SK-N-SH (cell line): ENCODE measurements around the gene SPECC1L. TPM values are rescaled to one million over a fixed set of nuclear protein-coding genes. Genes with fewer than 3 reads are reported as not detected.

Experiments used
- CTCF ChIA-PET: fragments of 300-600, 350-600 bp; formaldehyde crosslinking; extraction: SDS; loops from one replicate; lab custom pipeline; 2021; lab: Yijun Ruan, JAX
- POLR2A ChIA-PET: fragments of 350-600 bp; sonication (Branson Sonifier 250); formaldehyde crosslinking; extraction: SDS; loops from one replicate; lab custom pipeline; 2020; ENCODE audit warnings: antibody characterized with exemption, inconsistent platforms; lab: Yijun Ruan, JAX
- DNase-seq: peaks from one replicate; pipeline ENCODE4 v3.0.0; 2012
- H2AFZ ChIP-seq: fragments of 200-600 bp; sonication (generic); 2 replicates; pipeline ENCODE4 v1.8.1; 2016; ENCODE audit warnings: antibody characterized with exemption, mild to moderate bottlenecking, low read depth
- H3F3A ChIP-seq: fragments of 200-600 bp; sonication (generic); replicated peaks from 2 replicates; pipeline ENCODE3; 2016; ENCODE audit warnings: antibody characterized with exemption, mild to moderate bottlenecking; ENCODE audit not compliant: insufficient read depth
- H3K27ac ChIP-seq, 2 experiments: fragments of 200-500 bp in 1 of 2; fragments of 200-600 bp in 1 of 2; sonication (Bioruptor generic) in 1 of 2; sonication (generic), shearing (Covaris generic) in 1 of 2; 2 replicates each; pipeline versions ENCODE4 v1.5.1 to v1.6.1; 2014 to 2016; ENCODE audit warnings: low read depth in 2 of 2, inconsistent platforms in 1 of 2, low read length in 1 of 2, mild to moderate bottlenecking in 1 of 2, mixed read lengths in 1 of 2
- H3K27me3 ChIP-seq: fragments of 200-600 bp; sonication (generic), shearing (Covaris generic); 2 replicates; pipeline ENCODE4 v1.6.1; 2016; ENCODE audit warnings: mixed run types; ENCODE audit not compliant: insufficient read depth
- H3K36me3 ChIP-seq, 2 experiments: fragments of 200-500 bp in 1 of 2; fragments of 200-600 bp in 1 of 2; sonication (Bioruptor generic) in 1 of 2; sonication (generic) in 1 of 2; replicated peaks in 1 of 2; 2 replicates each; pipeline versions ENCODE3 to v1.5.1; 2014 to 2016; ENCODE audit warnings: low read length in 1 of 2, mild to moderate bottlenecking in 1 of 2; ENCODE audit not compliant: insufficient read depth in 2 of 2, control insufficient read depth in 1 of 2
- H3K4me1 ChIP-seq, 2 experiments: fragments of 200-500 bp in 1 of 2; fragments of 200-600 bp in 1 of 2; sonication (Bioruptor generic) in 1 of 2; sonication (generic), shearing (Covaris generic) in 1 of 2; 2 replicates each; pipeline versions ENCODE4 v1.5.1 to v1.6.1; 2014 to 2016; ENCODE audit warnings: low read depth in 1 of 2, low read length in 1 of 2, mixed run types in 1 of 2; ENCODE audit not compliant: insufficient read depth in 2 of 2, control insufficient read depth in 1 of 2
- H3K4me2 ChIP-seq: fragments of 200-600 bp; sonication (generic), shearing (Covaris generic); 2 replicates; pipeline ENCODE4 v1.6.1; 2017; ENCODE audit warnings: mixed run types
- H3K4me3 ChIP-seq, 2 experiments: fragments of 200-500 bp in 1 of 2; fragments of 200-600 bp in 1 of 2; sonication (Bioruptor generic) in 1 of 2; sonication (generic), shearing (Covaris generic) in 1 of 2; 2 replicates each; pipeline versions ENCODE4 v1.5.1 to v1.8.1; 2014 to 2016; ENCODE audit warnings: low read depth in 2 of 2, inconsistent platforms in 1 of 2, low read length in 1 of 2, mild to moderate bottlenecking in 1 of 2, mixed read lengths in 1 of 2, moderate library complexity in 1 of 2
- H3K79me2 ChIP-seq: fragments of 200-600 bp; sonication (generic); 2 replicates; pipeline ENCODE4 v1.8.1; 2017; ENCODE audit warnings: mild to moderate bottlenecking; ENCODE audit not compliant: insufficient read depth
- H3K9ac ChIP-seq: fragments of 200-600 bp; sonication (generic); 2 replicates; pipeline ENCODE4 v1.6.1; 2017; ENCODE audit warnings: mixed run types
- H3K9me2 ChIP-seq: fragments of 200-600 bp; sonication (generic); 2 replicates; pipeline ENCODE4 v1.6.1; 2017; ENCODE audit warnings: mixed run types
- H3K9me3 ChIP-seq: fragments of 200-600 bp; sonication (generic); 2 replicates; pipeline ENCODE4 v1.6.1; 2017; ENCODE audit warnings: mixed run types, mild to moderate bottlenecking, moderate library complexity
- H4K20me1 ChIP-seq: fragments of 200-600 bp; sonication (generic); 2 replicates; pipeline ENCODE4 v1.6.1; 2017; ENCODE audit warnings: mild to moderate bottlenecking, mixed run types; ENCODE audit not compliant: insufficient read depth
- CTCF ChIP-seq: fragments of 200-600 bp; sonication (generic); IDR thresholded peaks from 2 replicates; pipeline ENCODE4 v1.6.1; 2017; ENCODE audit warnings: antibody characterized with exemption, mild to moderate bottlenecking, moderate library complexity
- FOXM1 ChIP-seq: IDR thresholded peaks from 2 replicates; pipeline ENCODE4 v1.4.0; 2012; ENCODE audit warnings: low read depth, mild to moderate bottlenecking
- MEF2A ChIP-seq: IDR thresholded peaks from 2 replicates; pipeline ENCODE4 v1.4.0; 2012; ENCODE audit warnings: low read depth, borderline replicate concordance
- NFIC ChIP-seq: IDR thresholded peaks from 2 replicates; pipeline ENCODE4 v1.4.0; 2012; ENCODE audit warnings: borderline replicate concordance
- RAD21 ChIP-seq: IDR thresholded peaks from 2 replicates; pipeline ENCODE4 v1.6.1; 2012; ENCODE audit warnings: mild to moderate bottlenecking, low read length
- RFX5 ChIP-seq: IDR thresholded peaks from 2 replicates; pipeline ENCODE4 v1.6.1; 2012; ENCODE audit warnings: mild to moderate bottlenecking, improper control_type of control experiment, low read length
- RXRA ChIP-seq: IDR thresholded peaks from 2 replicates; pipeline ENCODE4 v1.4.0; 2012; ENCODE audit warnings: low read depth, mild to moderate bottlenecking, borderline replicate concordance
- WGBS: methylation state at CpG from one replicate; pipeline ENCODE4 v1.1.6; 2017; ENCODE audit warnings: low lambda C conversion rate; 5-methylcytosine and 5-hydroxymethylcytosine counted together
- polyA plus RNA-seq, 3 experiments: library from polyadenylated mRNA; depleted of rRNA; stranded (reverse); fragments of >200 nt; gene quantifications; 2 replicates each; pipeline ENCODE4 v1.2.3, GENCODE V29; 2012
- TF ChIP-seq, protein P1 (sequence below): IDR thresholded peaks from 2 replicates; pipeline ENCODE4; 2012
- TF ChIP-seq, protein P2 (sequence below): fragments of 150-350 bp; IDR thresholded peaks from 2 replicates; pipeline ENCODE4 v1.6.1; 2016; ENCODE audit warnings: mild to moderate bottlenecking, low read depth, low read length

Gene SPECC1L
- polyA plus RNA-seq, 1 of the 3 experiments (the other 2 are of a cell fraction): 22.9 TPM

GRCh38 chr22:24429411-24430365 is 159.1 kb downstream of the SPECC1L start:
- peak overlapping the region in 1 of 2 experiments; percentile 89; a peak in 1 of 4 replicates for H3K27ac ChIP-seq
- CTCF ChIA-PET: interaction anchor here (1.1 to 2.4 kb wide), 9 partner anchors 9 to 182 kb away, joined by 3 to 11 read pairs (median 4); no protein-coding TSS in a partner anchor
- H3K4me2 ChIP-seq: no peak overlapping the region
- POLR2A ChIA-PET: interaction anchor here (1.2 to 2.1 kb wide), 2 partner anchors 10 to 21 kb away, joined by 3 to 5 read pairs; no protein-coding TSS in a partner anchor
- no peaks in the 10 kb centered on the region for H3K9me2 ChIP-seq
- no peaks in the 10 kb centered on the region for H3F3A ChIP-seq
- H3K4me3 ChIP-seq: no peak overlapping the region
- no peaks in the 10 kb centered on the region for H3K9me3 ChIP-seq
- peak; percentile 68 for DNase-seq
- no peaks in the 10 kb centered on the region for H3K27me3 ChIP-seq
- H3K79me2 ChIP-seq: no peaks in the 10 kb centered on the region
- no peak overlapping the region for H2AFZ ChIP-seq
- no peak overlapping the region for H3K9ac ChIP-seq
- peaks cover 17 to 97% of the 10 kb centered on the region in 2 experiments; a peak in 3 of 4 replicates for H3K4me1 ChIP-seq
- peak; percentile 21; the same call in 1 of the 2 replicates for TF ChIP-seq RAD21
- no peak for TF ChIP-seq MEF2A
- no peak for TF ChIP-seq RXRA
- TF ChIP-seq RFX5: peak; percentile 98
- TF ChIP-seq, all 33 proteins: peak for 2
- WGBS: 82% methylated on average over 18 of the region's 22 CpGs
- H3K36me3 ChIP-seq: no peaks in the 10 kb centered on the region
- H4K20me1 ChIP-seq: no peaks in the 10 kb centered on the region

DNA sequence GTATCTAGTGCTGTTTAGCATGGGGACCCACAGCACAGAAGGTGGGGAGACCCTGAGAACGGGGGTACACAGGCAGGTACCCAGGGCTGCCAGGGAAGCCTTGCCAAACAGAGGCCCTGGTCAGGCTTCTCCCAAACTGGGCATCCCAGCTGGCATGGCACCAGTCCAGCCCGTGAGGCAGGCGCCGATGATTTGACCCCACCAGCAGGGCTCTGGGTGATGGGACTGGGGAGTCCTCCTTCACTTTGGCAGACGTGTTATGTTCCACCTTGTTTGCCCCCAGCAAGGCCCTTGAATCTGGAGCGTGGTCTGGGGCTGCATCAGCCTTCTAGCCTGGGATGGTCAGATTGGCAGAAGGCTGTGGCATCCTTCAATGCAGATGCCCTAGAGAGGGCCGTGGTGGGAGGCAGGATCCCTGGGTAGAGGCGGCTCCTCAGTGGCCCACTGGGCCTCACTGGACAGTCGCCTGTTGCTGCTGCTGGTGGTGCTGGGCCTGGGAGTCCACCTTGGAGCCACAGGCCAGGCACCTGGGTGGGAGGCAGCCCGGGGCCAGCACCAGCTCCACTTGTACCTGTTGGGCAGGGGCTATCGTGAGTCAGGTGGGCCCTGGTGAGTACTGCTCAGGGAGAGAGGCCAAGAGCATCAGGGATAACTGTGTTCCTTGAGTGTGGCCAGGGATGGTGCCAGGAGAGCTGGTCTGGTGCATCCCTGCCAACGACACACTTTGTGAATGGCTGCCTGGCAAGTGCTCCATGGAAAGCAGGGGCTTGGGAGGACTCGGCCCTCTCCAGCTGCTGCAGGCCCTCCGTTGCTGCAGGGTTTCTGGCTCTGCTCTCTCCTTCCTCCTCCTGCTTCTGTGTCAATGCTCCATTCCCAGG is 160.0 kb downstream of the SPECC1L start:
- DNase-seq: no peak
- H3K36me3 ChIP-seq: no peaks in the 10 kb centered on the region
- H3F3A ChIP-seq: no peaks in the 10 kb centered on the region
- H3K4me1 ChIP-seq: peaks cover 19 to 99% of the 10 kb centered on the region in 2 experiments; a peak in 3 of 4 replicates
- H2AFZ ChIP-seq: no peak overlapping the region
- H3K9me2 ChIP-seq: no peaks in the 10 kb centered on the region
- CTCF ChIA-PET: interaction anchor here (1.1 to 2.2 kb wide), 9 partner anchors 8 to 183 kb away, joined by 3 to 11 read pairs (median 5); no protein-coding TSS in a partner anchor
- H3K4me2 ChIP-seq: no peak overlapping the region
- peak overlapping the region in 1 of 2 experiments; percentile 76; a peak in 1 of 4 replicates for H3K27ac ChIP-seq
- POLR2A ChIA-PET: interaction anchor here (1.1 to 2.1 kb wide), 3 partner anchors 10 to 37 kb away, joined by 3 to 5 read pairs (median 3); no protein-coding TSS in a partner anchor
- H4K20me1 ChIP-seq: no peaks in the 10 kb centered on the region
- H3K9ac ChIP-seq: no peak overlapping the region
- no peaks in the 10 kb centered on the region for H3K79me2 ChIP-seq
- no peak overlapping the region for H3K4me3 ChIP-seq
- 0 out of 2 replicates have a peak, but pooled peaks have one; percentile 2 for TF ChIP-seq NFIC
- TF ChIP-seq, protein P1, sequence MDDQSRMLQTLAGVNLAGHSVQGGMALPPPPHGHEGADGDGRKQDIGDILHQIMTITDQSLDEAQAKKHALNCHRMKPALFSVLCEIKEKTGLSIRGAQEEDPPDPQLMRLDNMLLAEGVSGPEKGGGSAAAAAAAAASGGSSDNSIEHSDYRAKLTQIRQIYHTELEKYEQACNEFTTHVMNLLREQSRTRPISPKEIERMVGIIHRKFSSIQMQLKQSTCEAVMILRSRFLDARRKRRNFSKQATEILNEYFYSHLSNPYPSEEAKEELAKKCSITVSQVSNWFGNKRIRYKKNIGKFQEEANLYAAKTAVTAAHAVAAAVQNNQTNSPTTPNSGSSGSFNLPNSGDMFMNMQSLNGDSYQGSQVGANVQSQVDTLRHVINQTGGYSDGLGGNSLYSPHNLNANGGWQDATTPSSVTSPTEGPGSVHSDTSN: no peak
- no peak for TF ChIP-seq CTCF
- no peak for TF ChIP-seq RFX5
- no peak for TF ChIP-seq FOXM1
- TF ChIP-seq, protein P2, sequence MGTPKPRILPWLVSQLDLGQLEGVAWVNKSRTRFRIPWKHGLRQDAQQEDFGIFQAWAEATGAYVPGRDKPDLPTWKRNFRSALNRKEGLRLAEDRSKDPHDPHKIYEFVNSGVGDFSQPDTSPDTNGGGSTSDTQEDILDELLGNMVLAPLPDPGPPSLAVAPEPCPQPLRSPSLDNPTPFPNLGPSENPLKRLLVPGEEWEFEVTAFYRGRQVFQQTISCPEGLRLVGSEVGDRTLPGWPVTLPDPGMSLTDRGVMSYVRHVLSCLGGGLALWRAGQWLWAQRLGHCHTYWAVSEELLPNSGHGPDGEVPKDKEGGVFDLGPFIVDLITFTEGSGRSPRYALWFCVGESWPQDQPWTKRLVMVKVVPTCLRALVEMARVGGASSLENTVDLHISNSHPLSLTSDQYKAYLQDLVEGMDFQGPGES: no peak
- 91% methylated on average over 7 of the region's 14 CpGs for WGBS
- H3K27me3 ChIP-seq: no peaks in the 10 kb centered on the region
- H3K9me3 ChIP-seq: no peaks in the 10 kb centered on the region
